K562 (cell line): ENCODE results near the gene ABHD12. TPM values are rescaled to one million over a fixed set of nuclear protein-coding genes. Genes with fewer than 3 reads are reported as not detected.

Source experiments
- ATAC-seq: fragments of 200-7000 bp; cut with Tn5 transposase; 3 replicates; pipeline ENCODE4 v1.9.1; 2020; ENCODE audit warnings: moderate library complexity
- BruUV-seq: library from RNA; stranded (reverse); fragments of 400-500 nt; replicated peaks from 2 replicates; lab custom pipeline; 2021; lab: Mats Ljungman, UMichigan
- CTCF ChIA-PET: fragments of 300-600 bp; formaldehyde crosslinking; extraction: SDS; loops from one replicate; lab custom pipeline; 2021; ENCODE audit warnings: low intra/inter-chr PET ratio; lab: Yijun Ruan, JAX
- POLR2A ChIA-PET: fragments of 300-600, 350-650 bp; sonication (Branson Sonifier 250); formaldehyde crosslinking; extraction: SDS; loops from one replicate; lab custom pipeline; 2021; ENCODE audit warnings: antibody characterized with exemption, inconsistent platforms; lab: Yijun Ruan, JAX
- DNase-seq, 4 experiments: peaks; one replicate each; pipeline versions ENCODE4 v3.0.0 to v3.0.0-alpha.2; 2011 to 2018; ENCODE audit warnings: low spot score in 3 of 4, mixed read lengths in 3 of 4; ENCODE audit errors: extremely low read depth in 1 of 4
- FAIRE-seq: peaks from 2 replicates; lab custom pipeline; 2011; peaks lifted over from hg19 to GRCh38; lab: Jason Lieb, UNC
- H2AFZ ChIP-seq: 2 replicates; pipeline ENCODE4 v1.6.0; 2011; ENCODE audit warnings: low read depth, low read length, control low read depth, inconsistent platforms
- H3K27ac ChIP-seq: fragments of 200-600 bp; 3 replicates; pipeline ENCODE4 v1.8.0; 2011; ENCODE audit warnings: low read depth, mild to moderate bottlenecking, control low read depth, inconsistent platforms, low read length, moderate library complexity, mixed read lengths; ENCODE audit errors: extremely low read depth
- H3K27me3 ChIP-seq, 2 experiments: fragments of 300-600 bp in 1 of 2; 2 replicates in 1 of 2; 3 replicates in 1 of 2; pipeline versions ENCODE4 v1.6.0 to v1.8.0; 2011; ENCODE audit warnings: inconsistent platforms in 2 of 2, low read length in 2 of 2, mild to moderate bottlenecking in 1 of 2, mixed read lengths in 1 of 2, moderate library complexity in 1 of 2; ENCODE audit not compliant: control insufficient read depth in 2 of 2, insufficient read depth in 2 of 2
- H3K36me3 ChIP-seq: fragments of 300-600 bp; 3 replicates; pipeline ENCODE4 v1.8.0; 2011; ENCODE audit warnings: mild to moderate bottlenecking, low read length, inconsistent platforms; ENCODE audit not compliant: control insufficient read depth, insufficient read depth
- H3K4me1 ChIP-seq, 2 experiments: fragments of 200-600 bp in 1 of 2; replicated peaks in 1 of 2; 2 replicates in 1 of 2; 3 replicates in 1 of 2; pipeline versions ENCODE4 v1.5.1 to v1.8.0; 2011; ENCODE audit warnings: inconsistent platforms in 2 of 2, low read length in 2 of 2, mild to moderate bottlenecking in 1 of 2, mixed read lengths in 1 of 2, moderate library complexity in 1 of 2; ENCODE audit not compliant: control insufficient read depth in 2 of 2, insufficient read depth in 2 of 2
- H3K4me2 ChIP-seq: 2 replicates; pipeline ENCODE4 v1.6.1; 2011; ENCODE audit warnings: low read length, control low read depth, inconsistent platforms, mixed read lengths; ENCODE audit not compliant: insufficient read depth
- H3K4me3 ChIP-seq: fragments of 200-600 bp; sonication (generic), shearing (Covaris generic); 2 replicates; pipeline ENCODE4 v1.5.1; 2016; ENCODE audit warnings: control low read depth, inconsistent platforms
- H3K79me2 ChIP-seq: fragments of 200-600 bp; 3 replicates; pipeline ENCODE4 v1.8.0; 2011; ENCODE audit warnings: low read length, inconsistent platforms; ENCODE audit not compliant: control insufficient read depth, insufficient read depth
- H3K9ac ChIP-seq, 2 experiments: 2 replicates each; pipeline versions ENCODE4 v1.6.0 to v1.6.1; 2011; ENCODE audit warnings: low read depth in 2 of 2, low read length in 2 of 2, control low read depth in 1 of 2, inconsistent platforms in 1 of 2, mild to moderate bottlenecking in 1 of 2, mixed read lengths in 1 of 2; ENCODE audit not compliant: insufficient read depth in 1 of 2
- H3K9me1 ChIP-seq: one replicate; pipeline ENCODE4 v1.6.0; 2011; ENCODE audit warnings: inconsistent platforms, mild to moderate bottlenecking, low read length, moderate library complexity; ENCODE audit not compliant: control insufficient read depth, insufficient read depth
- H3K9me3 ChIP-seq: replicated peaks from 2 replicates; pipeline ENCODE4 v1.5.1; 2011; ENCODE audit warnings: low read depth, low read length, inconsistent platforms; ENCODE audit not compliant: control insufficient read depth, insufficient read depth
- H4K20me1 ChIP-seq: replicated peaks from 2 replicates; pipeline ENCODE4 v1.6.1; 2011; ENCODE audit warnings: low read length, inconsistent platforms, mixed read lengths; ENCODE audit not compliant: control insufficient read depth, insufficient read depth
- C11orf30 ChIP-seq: fragments of 450-650 bp; IDR thresholded peaks from 2 replicates; pipeline ENCODE4 v1.6.1; 2016; ENCODE audit warnings: low read depth, mild to moderate bottlenecking
- CBX1 ChIP-seq: sonication (generic); IDR thresholded peaks from 2 replicates; pipeline ENCODE4 v1.6.1; 2016; ENCODE audit warnings: antibody characterized with exemption, low read depth, mild to moderate bottlenecking
- ELF4 ChIP-seq: fragments of 450-650 bp; formaldehyde crosslinking; IDR thresholded peaks from 2 replicates; pipeline ENCODE4 v1.4.0; 2022; ENCODE audit warnings: missing genetic modification characterization
- HDAC1 ChIP-seq, 2 experiments: fragments of 450-650 bp; IDR thresholded peaks; 2 replicates each; pipeline ENCODE4 v1.6.1; 2016 to 2017; ENCODE audit warnings: inconsistent platforms in 1 of 2, mild to moderate bottlenecking in 1 of 2, moderate library complexity in 1 of 2
- NR2F6 ChIP-seq: fragments of 450-650 bp; formaldehyde crosslinking; IDR thresholded peaks from 2 replicates; pipeline ENCODE4 v1.4.0; 2020; ENCODE audit warnings: mild to moderate bottlenecking
- PCBP1 ChIP-seq: fragments of 200-400 bp; formaldehyde crosslinking; IDR thresholded peaks from 2 replicates; pipeline ENCODE4 v1.6.1; 2018; ENCODE audit warnings: mild to moderate bottlenecking, low read depth, low read length; ENCODE audit not compliant: poor library complexity, severe bottlenecking
- PTBP1 ChIP-seq: fragments of 200-400 bp; formaldehyde crosslinking; IDR thresholded peaks from 2 replicates; pipeline ENCODE4 v1.6.1; 2017; ENCODE audit warnings: low read depth, low read length
- SPI1 ChIP-seq: IDR thresholded peaks from 2 replicates; pipeline ENCODE4 v1.6.1; 2011; ENCODE audit warnings: low read depth, low read length, control low read depth, borderline replicate concordance
- SRF ChIP-seq, 2 experiments: fragments of 250-450, 450-650 bp in 1 of 2; sonication (Bioruptor Pico) in 1 of 2; sonication (generic) in 1 of 2; formaldehyde crosslinking; IDR thresholded peaks; 2 replicates each; pipeline versions ENCODE4 v1.5.0 to v1.5.1; 2020 to 2022; ENCODE audit warnings: mild to moderate bottlenecking in 1 of 2, missing genetic modification reagents in 1 of 2
- SRSF1 ChIP-seq: fragments of 200-400 bp; formaldehyde crosslinking; IDR thresholded peaks from 2 replicates; pipeline ENCODE4 v1.6.1; 2017; ENCODE audit warnings: mild to moderate bottlenecking, low read depth, low read length, moderate library complexity
- ZNF143 ChIP-seq: sonication (generic); formaldehyde crosslinking; IDR thresholded peaks from 2 replicates; pipeline ENCODE4 v1.9.0; 2022; ENCODE audit warnings: mild to moderate bottlenecking, missing genetic modification reagents
- WGBS: fragments of 100-300 bp; shearing (Covaris generic); methylation state at CpG from one replicate; pipeline ENCODE4 v1.1.6; 2016; ENCODE audit warnings: low coverage, mixed read lengths; ENCODE audit not compliant: insufficient coverage; ENCODE audit errors: missing lambda C conversion rate; 5-methylcytosine and 5-hydroxymethylcytosine counted together
- in situ Hi-C: fragments of 300-500 bp; cut with MboI; formaldehyde crosslinking; loops from 4 replicates; pipeline ENCODE4 v1.15.0; 2018; ENCODE audit warnings: inconsistent platforms, mixed read lengths
- intact Hi-C: fragments of 100-400 bp; cut with micrococcal nuclease; formaldehyde crosslinking; loops from 2 replicates; pipeline ENCODE4 v1.14.2; 2022
- polyA plus RNA-seq, 8 experiments: library from polyadenylated mRNA; depleted of rRNA in 4 of 8; stranded (reverse) in 5 of 8; unstranded in 3 of 8; fragments of >200 nt; fragmentation: Nextera tagmentation in 2 of 8; fragmentation: Illumina TruSeq in 1 of 8; extraction: Ambion mirVana in 2 of 8; extraction: Trizol in 1 of 8; gene quantifications; 2 replicates each; pipeline versions ENCODE4 v1.2.1 to v1.2.3, GENCODE V29; 2011 to 2014; ENCODE audit warnings: inconsistent platforms in 1 of 8, missing spikeins in 1 of 8
- total RNA-seq, 7 experiments: library from RNA; depleted of rRNA in 6 of 7; stranded (reverse); fragments of >200 nt in 6 of 7; fragmentation: Illumina TruSeq in 2 of 7; extraction: Trizol in 2 of 7; gene quantifications; 2 replicates each; pipeline versions ENCODE4 v1.2.1 to v1.2.3, GENCODE V29; 2011 to 2021; ENCODE audit warnings: low replicate concordance in 1 of 7
- TF ChIP-seq, protein P1 (sequence below): fragments of 250-450 bp; sonication (Bioruptor Pico); IDR thresholded peaks from 2 replicates; pipeline ENCODE4 v1.9.0; 2021; ENCODE audit warnings: mild to moderate bottlenecking, inconsistent platforms
- TF ChIP-seq, protein P2 (sequence below), 3 experiments: IDR thresholded peaks in 2 of 3; conservative IDR thresholded peaks in 1 of 3; 2 replicates each; pipeline ENCODE4 v1.5.1; 2011 to 2012; ENCODE audit warnings: low read length in 3 of 3, mild to moderate bottlenecking in 3 of 3, control low read depth in 2 of 3, improper control_type of control experiment in 1 of 3, inconsistent platforms in 1 of 3, low read depth in 1 of 3, mixed read lengths in 1 of 3, moderate library complexity in 1 of 3; ENCODE audit not compliant: insufficient read depth in 2 of 3
- TF ChIP-seq, protein P3 (sequence below): fragments of 450-650 bp; IDR thresholded peaks from 2 replicates; pipeline ENCODE4 v1.7.0; 2016; ENCODE audit warnings: borderline replicate concordance

Gene ABHD12
- total and polyA plus RNA-seq, 9 of the 15 experiments (the other 6 are each of a cell fraction or from before 2014, with no cell fraction given), result 0.65 to 15.6 (median 9.1) TPM

DNA sequence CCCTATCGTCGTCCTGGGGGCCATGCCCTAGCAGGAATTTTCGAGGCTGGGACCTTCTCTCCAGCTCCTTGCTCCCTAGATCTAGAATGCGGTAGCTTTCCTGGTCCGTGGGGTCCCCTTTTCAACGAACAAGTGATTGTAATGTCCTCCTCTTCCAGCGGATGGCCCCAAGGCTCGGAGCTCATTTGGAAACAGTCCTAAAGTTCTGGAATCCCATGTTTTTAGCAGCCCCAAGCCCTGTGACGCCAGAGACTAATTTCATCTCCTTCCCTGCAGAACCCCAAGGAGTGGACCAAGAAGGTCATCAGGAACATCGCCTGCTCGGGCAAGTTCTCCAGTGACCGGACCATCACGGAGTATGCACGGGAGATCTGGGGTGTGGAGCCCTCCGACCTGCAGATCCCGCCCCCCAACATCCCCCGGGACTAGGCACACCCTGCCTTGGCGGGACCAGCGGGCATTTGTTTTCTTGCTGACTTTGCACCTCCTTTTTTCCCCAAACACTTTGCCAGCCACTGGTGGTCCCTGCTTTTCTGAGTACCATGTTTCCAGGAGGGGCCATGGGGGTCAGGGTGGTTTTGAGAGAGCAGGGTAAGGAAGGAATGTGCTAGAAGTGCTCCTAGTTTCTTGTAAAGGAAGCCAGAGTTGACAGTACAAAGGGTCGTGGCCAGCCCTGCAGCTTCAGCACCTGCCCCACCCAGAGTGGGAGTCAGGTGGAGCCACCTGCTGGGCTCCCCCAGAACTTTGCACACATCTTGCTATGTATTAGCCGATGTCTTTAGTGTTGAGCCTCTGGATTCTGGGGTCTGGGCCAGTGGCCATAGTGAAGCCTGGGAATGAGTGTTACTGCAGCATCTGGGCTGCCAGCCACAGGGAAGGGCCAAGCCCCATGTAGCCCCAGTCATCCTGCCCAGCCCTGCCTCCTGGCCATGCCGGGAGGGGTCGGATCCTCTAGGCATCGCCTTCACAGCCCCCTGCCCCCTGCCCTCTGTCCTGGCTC is 94.2 kb downstream of the ABHD12 start:
- intact Hi-C loops (loop anchor here (10.0 kb wide), 1 partner anchor 302 kb away; the partner anchor contains the start of gene APMAP), in situ Hi-C loops (loop anchor here (5.0 kb wide), 1 partner anchor 111 kb away; the partner anchor contains the start of gene GINS1)
- ChIA-PET CTCF (interaction anchor here (0.6 to 2.4 kb wide), 3 partner anchors 93 to 103 kb away, joined by 3 to 13 read pairs (median 4); no protein-coding TSS in a partner anchor), POLR2A (interaction anchor here (0.7 to 0.8 kb wide), 2 partner anchors 24 to 112 kb away, joined by 3 read pairs; no protein-coding TSS in a partner anchor)
- Histone ChIP-seq H4K20me1 (no peaks in the 10 kb centered on the region), H3K9me3 (no peaks in the 10 kb centered on the region), H3K4me1 (peaks cover 0 to 11% of the 10 kb centered on the region in 2 experiments; a peak in 3 of 5 replicates), H3K36me3 (no peaks in the 10 kb centered on the region), H3K9me1 (no peaks in the 10 kb centered on the region), H3K9ac (no peak overlapping the region), H3K27me3 (no peaks in the 10 kb centered on the region), H3K79me2 (no peaks in the 10 kb centered on the region), H3K27ac (no peak overlapping the region), H3K4me2 (no peak overlapping the region), H3K4me3 (no peak overlapping the region), H2AFZ (no peak overlapping the region)
- peak; percentile 42 to 54 (median 48) for DNase-seq
- no TSS peak for BruUV-seq
- no peak for FAIRE-seq
- peak; percentile 74 for ATAC-seq
- 85% methylated on average over 15 of the region's 24 CpGs for WGBS
- TF ChIP-seq, protein P1, sequence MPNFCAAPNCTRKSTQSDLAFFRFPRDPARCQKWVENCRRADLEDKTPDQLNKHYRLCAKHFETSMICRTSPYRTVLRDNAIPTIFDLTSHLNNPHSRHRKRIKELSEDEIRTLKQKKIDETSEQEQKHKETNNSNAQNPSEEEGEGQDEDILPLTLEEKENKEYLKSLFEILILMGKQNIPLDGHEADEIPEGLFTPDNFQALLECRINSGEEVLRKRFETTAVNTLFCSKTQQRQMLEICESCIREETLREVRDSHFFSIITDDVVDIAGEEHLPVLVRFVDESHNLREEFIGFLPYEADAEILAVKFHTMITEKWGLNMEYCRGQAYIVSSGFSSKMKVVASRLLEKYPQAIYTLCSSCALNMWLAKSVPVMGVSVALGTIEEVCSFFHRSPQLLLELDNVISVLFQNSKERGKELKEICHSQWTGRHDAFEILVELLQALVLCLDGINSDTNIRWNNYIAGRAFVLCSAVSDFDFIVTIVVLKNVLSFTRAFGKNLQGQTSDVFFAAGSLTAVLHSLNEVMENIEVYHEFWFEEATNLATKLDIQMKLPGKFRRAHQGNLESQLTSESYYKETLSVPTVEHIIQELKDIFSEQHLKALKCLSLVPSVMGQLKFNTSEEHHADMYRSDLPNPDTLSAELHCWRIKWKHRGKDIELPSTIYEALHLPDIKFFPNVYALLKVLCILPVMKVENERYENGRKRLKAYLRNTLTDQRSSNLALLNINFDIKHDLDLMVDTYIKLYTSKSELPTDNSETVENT (CRISPR knock-in tag), result no peak
- TF ChIP-seq ZNF143 (no peak), SPI1 (no peak), CBX1 (no peak), NR2F6 (CRISPR knock-in tag) (no peak), HDAC1 (IDR thresholded peaks at IDR 0.05) (no peak), ELF4 (no peak), PCBP1 (no peak), SRSF1 (no peak), C11orf30 (0 out of 2 replicates have a peak, but pooled peaks have one; percentile 19), PTBP1 (no peak), SRF (CRISPR knock-in tag; IDR thresholded peaks at IDR 0.05) (no peak)
- TF ChIP-seq, protein P2, sequence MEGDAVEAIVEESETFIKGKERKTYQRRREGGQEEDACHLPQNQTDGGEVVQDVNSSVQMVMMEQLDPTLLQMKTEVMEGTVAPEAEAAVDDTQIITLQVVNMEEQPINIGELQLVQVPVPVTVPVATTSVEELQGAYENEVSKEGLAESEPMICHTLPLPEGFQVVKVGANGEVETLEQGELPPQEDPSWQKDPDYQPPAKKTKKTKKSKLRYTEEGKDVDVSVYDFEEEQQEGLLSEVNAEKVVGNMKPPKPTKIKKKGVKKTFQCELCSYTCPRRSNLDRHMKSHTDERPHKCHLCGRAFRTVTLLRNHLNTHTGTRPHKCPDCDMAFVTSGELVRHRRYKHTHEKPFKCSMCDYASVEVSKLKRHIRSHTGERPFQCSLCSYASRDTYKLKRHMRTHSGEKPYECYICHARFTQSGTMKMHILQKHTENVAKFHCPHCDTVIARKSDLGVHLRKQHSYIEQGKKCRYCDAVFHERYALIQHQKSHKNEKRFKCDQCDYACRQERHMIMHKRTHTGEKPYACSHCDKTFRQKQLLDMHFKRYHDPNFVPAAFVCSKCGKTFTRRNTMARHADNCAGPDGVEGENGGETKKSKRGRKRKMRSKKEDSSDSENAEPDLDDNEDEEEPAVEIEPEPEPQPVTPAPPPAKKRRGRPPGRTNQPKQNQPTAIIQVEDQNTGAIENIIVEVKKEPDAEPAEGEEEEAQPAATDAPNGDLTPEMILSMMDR (IDR thresholded peaks at IDR 0.05 in 2 of 3, conservative IDR thresholded peaks at IDR 0.05 in 1 of 3; ENCODE audit: insufficient read depth in 2 of 3, low read depth in 1 of 3, low read length in 3 of 3), result peak; percentile 38 to 55 (median 46); a peak in 5 of 6 replicates
- TF ChIP-seq, protein P3, sequence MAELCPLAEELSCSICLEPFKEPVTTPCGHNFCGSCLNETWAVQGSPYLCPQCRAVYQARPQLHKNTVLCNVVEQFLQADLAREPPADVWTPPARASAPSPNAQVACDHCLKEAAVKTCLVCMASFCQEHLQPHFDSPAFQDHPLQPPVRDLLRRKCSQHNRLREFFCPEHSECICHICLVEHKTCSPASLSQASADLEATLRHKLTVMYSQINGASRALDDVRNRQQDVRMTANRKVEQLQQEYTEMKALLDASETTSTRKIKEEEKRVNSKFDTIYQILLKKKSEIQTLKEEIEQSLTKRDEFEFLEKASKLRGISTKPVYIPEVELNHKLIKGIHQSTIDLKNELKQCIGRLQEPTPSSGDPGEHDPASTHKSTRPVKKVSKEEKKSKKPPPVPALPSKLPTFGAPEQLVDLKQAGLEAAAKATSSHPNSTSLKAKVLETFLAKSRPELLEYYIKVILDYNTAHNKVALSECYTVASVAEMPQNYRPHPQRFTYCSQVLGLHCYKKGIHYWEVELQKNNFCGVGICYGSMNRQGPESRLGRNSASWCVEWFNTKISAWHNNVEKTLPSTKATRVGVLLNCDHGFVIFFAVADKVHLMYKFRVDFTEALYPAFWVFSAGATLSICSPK, result no peak
